Globus pallidus (tissue), 1 donor: Measurements from ENCODE around the gene ZNF737.
"Not testable (repeated sequence)": the region's sequence is repeated elsewhere in the genome, so short reads cannot be mapped to it uniquely, and the experiment has no call there.

Source experiments
- DNase-seq: peaks from one replicate; pipeline ENCODE4 v3.0.0-alpha.2; 2015; ENCODE audit warnings: low spot score

Gene ZNF737

DNA sequence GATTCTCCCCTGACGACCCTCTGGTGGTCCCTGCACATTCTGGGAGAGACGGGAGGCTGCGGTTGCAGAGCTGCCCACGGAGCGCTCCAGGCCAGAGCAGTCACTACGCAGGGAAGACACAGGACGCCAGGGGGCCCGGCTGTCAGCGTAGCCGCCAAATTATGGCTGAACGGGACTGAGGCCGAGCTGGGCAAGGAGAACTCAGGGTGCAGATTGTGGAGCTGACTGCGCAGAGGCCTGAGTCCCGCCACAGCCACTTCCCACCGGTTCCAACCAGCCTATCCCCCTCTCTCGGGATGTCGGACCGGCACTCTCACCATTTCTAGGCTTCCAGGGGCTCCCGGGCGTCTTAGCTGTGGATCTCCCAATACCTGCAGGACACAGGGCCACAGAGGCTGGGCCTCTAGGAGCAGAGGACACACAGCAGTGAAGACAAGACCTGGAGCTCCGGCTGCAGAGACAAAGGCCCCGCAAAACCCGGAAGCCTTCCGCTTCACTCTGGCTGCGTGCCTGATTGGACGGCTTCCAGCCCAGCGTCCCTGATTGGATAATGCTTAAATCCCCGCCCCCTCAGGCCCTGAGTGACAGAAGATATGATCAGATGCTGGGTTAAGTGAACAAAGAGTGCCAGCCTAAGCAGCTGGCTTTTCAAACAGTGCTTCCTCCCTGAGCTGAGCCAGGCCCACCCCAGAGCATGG lies at the start of gene ZNF737:
TSS of gene ZNF737 (minus strand) at position 461 of the 698 bp plus-strand sequence. CDS start at position 320, 141 bp downstream.
- peak; percentile 97 for DNase-seq

DNA sequence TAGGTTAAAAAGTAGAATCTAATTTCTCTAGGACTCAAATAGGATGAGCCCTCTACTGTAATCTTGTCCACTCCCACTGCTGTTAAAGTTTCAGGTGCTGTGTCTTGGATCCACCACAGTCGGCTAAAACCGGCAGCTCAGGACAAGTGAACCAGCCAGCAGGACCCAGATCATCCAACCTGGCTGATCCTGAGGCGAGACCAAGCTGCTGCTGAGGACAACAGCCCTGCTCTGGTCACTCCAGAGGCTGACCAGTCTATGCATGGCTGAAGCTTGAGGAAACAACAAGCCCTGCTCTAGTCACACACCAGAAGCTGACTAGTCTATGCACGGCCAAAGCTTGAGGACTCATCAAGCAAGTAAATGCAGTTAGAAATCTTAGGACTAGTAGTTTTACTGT lies 49.4 kb upstream of the ZNF737 start:
- DNase-seq: not testable (repeated sequence)

DNA sequence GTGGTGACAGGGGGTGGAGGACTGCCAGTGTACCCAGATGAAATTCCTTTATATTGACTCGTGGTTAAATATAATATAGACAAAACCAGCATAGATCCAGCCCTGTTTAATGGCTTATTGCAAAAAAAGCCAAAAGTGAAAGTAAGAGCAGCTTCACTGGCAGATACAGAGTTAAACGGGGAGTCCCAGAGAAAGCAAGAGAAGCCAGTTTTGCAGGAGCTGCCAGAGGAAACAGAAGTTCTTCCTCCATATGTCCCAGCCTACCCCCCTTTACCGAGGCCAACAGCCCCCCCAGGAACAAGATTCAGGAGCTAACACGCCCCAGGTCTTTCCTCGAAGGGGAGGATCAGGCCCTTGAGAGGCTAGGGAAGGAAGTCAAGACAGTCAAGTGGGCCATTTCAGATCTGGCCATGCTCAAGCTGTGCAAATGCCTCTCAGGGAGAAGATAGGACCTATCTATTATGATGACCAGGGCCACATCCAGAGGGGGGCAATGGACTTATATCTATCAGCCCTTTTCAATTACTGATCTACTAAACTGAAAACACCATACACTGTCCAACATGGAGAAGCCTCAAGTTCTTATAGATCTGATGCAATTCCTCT lies 47.2 kb upstream of the ZNF737 start:
- DNase-seq: no peak

DNA sequence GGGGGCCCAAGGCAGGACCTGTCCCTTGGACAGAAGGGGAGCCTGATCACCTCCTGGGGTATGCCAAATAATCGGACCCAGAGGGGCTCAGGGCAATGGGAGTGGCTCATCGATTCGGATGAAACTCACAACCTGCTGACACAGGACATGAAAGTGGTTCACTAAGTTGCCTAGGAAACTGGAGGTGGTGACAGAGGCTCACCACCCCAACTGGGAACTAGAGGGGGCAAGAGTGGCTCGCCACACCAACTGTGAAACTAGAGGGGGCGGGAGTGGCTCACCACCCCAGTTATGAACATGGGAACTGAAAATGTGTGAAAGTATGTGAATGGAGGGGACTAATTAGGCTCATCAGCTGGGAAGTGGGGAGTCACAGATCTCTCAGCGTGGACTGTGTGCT lies 46.3 kb upstream of the ZNF737 start:
- no peak for DNase-seq

DNA sequence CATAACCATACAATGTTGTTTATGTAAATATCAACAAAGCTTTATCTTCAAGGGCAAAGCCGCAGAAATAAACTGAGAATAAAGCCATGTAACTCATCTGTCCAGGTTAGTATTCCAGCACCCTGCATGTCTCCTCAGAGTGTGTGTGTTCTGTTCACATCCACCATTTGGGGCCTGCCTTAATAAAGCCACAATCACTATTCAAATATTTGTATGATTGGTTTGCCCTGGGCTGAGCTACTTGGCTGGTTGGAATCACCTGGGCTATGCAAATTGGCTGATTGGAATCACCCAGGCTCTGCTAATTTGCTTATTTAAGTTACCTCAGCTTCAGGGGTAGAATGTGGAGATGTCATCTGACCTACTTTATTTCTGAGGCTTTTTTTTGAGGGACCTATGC lies 42.4 kb upstream of the ZNF737 start:
- DNase-seq: no peak

DNA sequence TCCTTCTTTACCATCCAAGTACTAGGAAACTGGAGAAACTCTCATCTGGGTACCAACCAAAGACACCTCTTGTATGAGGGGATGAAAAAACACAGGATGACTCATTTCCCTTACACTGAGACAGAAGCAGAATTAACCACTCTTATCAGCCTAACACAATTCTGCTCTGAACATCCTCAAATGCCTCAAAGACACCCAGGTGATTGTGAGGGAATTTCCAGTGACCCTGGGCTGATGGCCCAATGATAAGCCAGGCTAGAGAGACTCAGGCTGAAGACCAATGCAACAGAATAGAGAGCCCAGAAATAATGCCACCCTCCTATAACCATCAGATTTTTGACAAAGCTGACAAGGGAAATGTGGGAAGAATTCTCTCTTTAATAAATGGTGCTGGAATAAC lies 7.0 kb downstream of the ZNF737 start:
- DNase-seq: no peak

DNA sequence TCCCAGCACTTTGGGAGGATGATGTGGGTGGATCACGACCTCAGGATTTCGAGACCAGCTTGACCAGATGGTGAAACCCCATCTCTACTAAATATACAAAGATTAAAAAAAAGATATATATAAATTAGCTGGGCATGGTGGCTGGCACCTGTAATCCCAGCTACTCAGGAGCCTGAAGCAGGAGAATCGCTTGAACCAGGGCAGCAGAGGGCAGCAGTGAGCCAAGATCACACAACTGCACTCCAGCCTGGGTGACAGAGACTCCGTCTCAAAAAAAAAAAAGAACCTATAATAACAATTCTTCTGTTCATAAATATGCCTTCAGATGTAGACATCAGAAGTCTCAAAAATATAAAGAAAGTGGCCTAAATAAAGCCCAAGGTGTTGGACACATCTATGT lies 7.6 kb downstream of the ZNF737 start:
- peak; percentile 38 for DNase-seq

DNA sequence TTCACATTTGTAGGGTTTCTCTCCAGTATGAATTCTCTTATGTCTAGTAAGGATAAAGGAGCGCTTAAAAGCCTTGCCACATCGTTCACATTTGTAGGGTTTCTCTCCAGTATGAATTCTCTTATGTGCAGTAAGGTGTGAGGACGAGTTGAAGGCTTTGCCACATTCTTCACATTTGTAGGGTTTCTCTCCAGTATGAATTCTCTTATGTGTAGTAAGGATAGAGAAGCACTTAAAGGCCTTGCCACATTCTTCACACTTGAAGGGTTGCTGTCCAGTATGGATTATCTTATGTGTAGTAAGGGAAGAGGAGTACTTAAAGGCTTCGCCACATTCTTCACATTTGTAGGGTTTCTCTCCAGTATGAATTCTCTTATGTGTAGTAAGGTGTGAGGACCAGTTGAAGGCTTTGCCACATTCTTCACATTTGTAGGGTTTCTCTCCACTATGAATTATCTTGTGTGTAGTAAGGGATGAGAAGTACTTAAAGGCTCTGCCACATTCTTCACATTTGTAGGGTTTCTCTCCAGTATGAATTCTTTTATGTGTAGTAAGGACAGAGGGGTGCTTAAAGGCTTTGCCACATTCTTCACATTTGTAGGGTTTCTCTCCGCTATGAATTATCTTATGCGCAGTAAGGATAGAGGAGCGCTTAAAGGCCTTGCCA lies 20.8 kb downstream of the ZNF737 start:
- DNase-seq: not testable (repeated sequence)

DNA sequence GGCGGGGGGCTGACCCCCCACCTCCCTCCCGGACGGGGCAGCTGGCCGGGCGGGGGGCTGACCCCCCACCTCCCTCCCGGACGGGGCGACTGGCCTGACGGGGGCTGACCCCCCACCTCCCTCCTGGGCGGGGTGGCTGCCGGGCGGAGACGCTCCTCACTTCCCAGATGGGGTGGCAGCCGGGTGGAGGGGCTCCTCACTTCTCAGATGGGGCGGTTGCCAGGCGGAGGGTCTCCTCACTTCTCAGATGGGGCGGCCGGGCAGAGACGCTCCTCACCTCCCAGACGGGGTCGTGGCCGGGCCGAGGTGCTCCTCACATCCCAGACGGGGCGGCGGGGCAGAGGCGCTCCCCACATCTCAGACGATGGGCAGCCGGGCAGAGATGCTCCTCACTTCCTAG lies 35.3 kb downstream of the ZNF737 start:
- not testable (repeated sequence) for DNase-seq

DNA sequence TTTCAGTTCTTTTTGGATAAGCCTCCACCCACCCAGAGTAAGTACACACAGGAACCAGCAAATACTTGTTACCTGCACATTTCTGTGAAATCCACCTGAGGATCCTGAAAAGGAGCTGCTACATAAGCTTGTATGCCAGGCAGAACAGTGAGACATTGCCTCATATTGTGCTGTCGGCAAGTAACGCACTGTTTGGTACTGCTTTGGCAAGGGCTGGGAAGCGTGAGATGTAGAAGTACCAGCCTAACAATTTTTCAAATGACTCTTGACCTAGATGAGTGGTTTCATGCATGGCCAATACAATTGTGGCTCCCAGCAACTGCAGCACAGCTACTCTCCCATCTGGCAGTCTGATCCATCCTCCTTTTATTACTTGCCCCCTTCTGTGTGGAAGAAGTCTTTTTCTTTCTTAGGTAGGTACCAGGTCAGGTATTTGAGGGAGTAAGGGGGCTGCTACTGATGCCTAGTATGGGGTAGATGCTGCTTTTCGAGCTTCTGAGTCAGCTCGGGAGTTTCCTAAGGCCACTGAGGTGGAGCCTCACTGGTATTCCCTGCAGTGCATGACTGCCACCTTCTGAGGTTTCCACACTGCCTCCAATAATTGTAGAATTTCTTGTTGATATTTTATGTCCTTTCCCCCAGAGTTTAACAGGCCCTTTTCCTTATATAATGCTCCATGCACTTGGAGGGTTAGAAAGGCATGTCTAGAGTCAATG lies 52.2 kb downstream of the ZNF737 start:
- DNase-seq: peak; percentile 28

DNA sequence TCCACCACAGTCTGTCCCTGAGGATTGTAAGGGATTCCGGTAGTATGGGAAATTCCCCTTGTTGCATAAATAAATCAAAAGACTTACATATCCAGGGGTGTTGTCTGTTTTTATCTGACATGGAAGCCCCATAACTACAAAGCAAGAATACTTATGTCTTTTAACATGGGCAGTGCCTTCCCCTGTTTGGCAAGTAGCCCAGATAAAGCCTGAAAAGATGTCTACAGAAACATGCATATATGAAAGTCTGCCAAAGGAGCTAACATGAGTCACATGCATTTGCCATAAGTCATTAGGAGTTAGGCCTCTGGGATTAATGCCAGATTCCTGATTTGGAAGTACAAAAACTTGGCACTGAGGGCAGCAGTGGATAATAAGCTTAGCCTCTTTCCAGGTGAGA lies 62.1 kb downstream of the ZNF737 start:
- DNase-seq: no peak
